GM19099 (cell line): ENCODE results near the gene TTC6.

Experiments
- POLR2A ChIP-seq: IDR thresholded peaks from 3 replicates; pipeline ENCODE4 v1.6.1; 2011; ENCODE audit warnings: low read depth; ENCODE audit not compliant: insufficient read length; ENCODE audit errors: extremely low read depth

The TTC6 gene

GRCh38 chr14:37594971-37595808, at the start of gene TTC6, which contains the start of gene FOXA1:
TTC6 (plus strand) TSS chr14:37595629; CDS start chr14:37622065, 26,436 bp downstream.
FOXA1 (minus strand) TSS chr14:37595249; CDS start chr14:37594972, 277 bp downstream.
- TF ChIP-seq POLR2A: no peak

- TF ChIP-seq POLR2A: no peak
These were observed 48.6 kb upstream of the TTC6 start for GRCh38 chr14:37546621-37547447.

- TF ChIP-seq POLR2A: no peak
These were observed 44.9 kb upstream of the TTC6 start for GRCh38 chr14:37550511-37550910.

GRCh38 chr14:37551119-37551518, 44.3 kb upstream of the TTC6 start:
- no peak for TF ChIP-seq POLR2A

GRCh38 chr14:37553935-37554550, 41.4 kb upstream of the TTC6 start:
- no peak for TF ChIP-seq POLR2A

- TF ChIP-seq POLR2A: no peak
These were observed 36.7 kb upstream of the TTC6 start for GRCh38 chr14:37558740-37559139.

- TF ChIP-seq POLR2A: no peak
These were observed 36.0 kb upstream of the TTC6 start for GRCh38 chr14:37559386-37559785.

GRCh38 chr14:37563189-37563588, 32.2 kb upstream of the TTC6 start:
- no peak for TF ChIP-seq POLR2A

- no peak for TF ChIP-seq POLR2A
These were observed 29.9 kb upstream of the TTC6 start for GRCh38 chr14:37565550-37565949.

- no peak for TF ChIP-seq POLR2A
These were observed 28.5 kb upstream of the TTC6 start for GRCh38 chr14:37566811-37567371.

- no peak for TF ChIP-seq POLR2A
These were observed 25.7 kb upstream of the TTC6 start for GRCh38 chr14:37569729-37570128.

- no peak for TF ChIP-seq POLR2A
These were observed 24.0 kb upstream of the TTC6 start for GRCh38 chr14:37571391-37571790.

- TF ChIP-seq POLR2A: no peak
These were observed 22.1 kb upstream of the TTC6 start for GRCh38 chr14:37573356-37573755.

- TF ChIP-seq POLR2A: no peak
These were observed 16.2 kb upstream of the TTC6 start for GRCh38 chr14:37579274-37579673.

- no peak for TF ChIP-seq POLR2A
These were observed 15.3 kb upstream of the TTC6 start for GRCh38 chr14:37580146-37580545.

GRCh38 chr14:37583358-37584210, 11.8 kb upstream of the TTC6 start:
- TF ChIP-seq POLR2A: no peak
